ENCODE results near the gene CELA2A.

DNA sequence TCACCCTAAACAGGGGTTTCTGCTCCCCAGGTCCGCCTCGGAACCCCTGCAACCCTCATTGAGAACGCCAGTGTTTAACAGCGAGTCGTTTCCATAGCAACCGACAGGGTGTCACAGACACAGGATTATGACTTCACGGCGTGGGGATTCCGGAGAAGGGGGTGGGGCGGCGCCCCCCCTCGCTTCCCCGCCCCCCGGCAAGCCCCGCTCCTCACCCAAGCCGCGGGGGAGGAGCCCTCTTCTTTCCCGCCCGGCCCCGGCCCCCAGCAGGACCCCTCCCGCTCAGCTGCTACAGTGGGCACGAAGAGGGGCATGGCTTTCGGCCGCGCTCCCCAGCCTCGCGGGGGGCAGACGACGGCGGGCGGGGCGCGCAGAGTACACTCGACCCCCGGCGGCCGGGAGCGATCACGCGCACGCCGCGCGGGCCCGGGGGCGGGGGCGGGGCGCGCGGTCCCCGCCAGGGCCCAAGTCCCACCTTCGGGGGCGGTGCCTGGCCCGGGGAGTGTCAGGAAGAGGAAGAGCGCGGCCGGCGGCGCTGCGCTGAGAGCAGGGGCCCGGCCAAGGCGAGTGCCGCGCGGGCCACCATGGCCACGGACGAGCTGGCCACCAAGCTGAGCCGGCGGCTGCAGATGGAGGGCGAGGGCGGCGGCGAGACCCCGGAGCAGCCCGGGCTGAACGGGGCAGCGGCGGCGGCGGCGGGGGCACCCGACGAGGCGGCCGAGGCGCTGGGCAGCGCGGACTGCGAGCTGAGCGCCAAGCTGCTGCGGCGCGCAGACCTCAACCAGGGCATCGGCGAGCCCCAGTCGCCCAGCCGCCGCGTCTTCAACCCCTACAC, 46.9 kb upstream of the CELA2A start, which contains the start of gene EFHD2:
- TF ChIP-seq, protein P1, sequence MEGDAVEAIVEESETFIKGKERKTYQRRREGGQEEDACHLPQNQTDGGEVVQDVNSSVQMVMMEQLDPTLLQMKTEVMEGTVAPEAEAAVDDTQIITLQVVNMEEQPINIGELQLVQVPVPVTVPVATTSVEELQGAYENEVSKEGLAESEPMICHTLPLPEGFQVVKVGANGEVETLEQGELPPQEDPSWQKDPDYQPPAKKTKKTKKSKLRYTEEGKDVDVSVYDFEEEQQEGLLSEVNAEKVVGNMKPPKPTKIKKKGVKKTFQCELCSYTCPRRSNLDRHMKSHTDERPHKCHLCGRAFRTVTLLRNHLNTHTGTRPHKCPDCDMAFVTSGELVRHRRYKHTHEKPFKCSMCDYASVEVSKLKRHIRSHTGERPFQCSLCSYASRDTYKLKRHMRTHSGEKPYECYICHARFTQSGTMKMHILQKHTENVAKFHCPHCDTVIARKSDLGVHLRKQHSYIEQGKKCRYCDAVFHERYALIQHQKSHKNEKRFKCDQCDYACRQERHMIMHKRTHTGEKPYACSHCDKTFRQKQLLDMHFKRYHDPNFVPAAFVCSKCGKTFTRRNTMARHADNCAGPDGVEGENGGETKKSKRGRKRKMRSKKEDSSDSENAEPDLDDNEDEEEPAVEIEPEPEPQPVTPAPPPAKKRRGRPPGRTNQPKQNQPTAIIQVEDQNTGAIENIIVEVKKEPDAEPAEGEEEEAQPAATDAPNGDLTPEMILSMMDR (IDR thresholded peaks at IDR 0.05), result peak in 4 of 6 experiments; percentile 1 to 23 (median 12)
- TF ChIP-seq EP300 (IDR thresholded peaks at IDR 0.05) (no peak), POLR2A (IDR thresholded peaks at IDR 0.05) (peak in 3 of 4 donors; percentile 79 to 95 (median 94)), POLR2AphosphoS5 (IDR thresholded peaks at IDR 0.05) (peak; percentile 71 to 87)

All from upper lobe of left lung (tissue), 4 donors.